ENCODE data around the gene PDE4DIP.
"Not testable (repeated sequence)": the region's sequence is repeated elsewhere in the genome, so short reads cannot be mapped to it uniquely, and the experiment has no call there.

PDE4DIP gene

DNA sequence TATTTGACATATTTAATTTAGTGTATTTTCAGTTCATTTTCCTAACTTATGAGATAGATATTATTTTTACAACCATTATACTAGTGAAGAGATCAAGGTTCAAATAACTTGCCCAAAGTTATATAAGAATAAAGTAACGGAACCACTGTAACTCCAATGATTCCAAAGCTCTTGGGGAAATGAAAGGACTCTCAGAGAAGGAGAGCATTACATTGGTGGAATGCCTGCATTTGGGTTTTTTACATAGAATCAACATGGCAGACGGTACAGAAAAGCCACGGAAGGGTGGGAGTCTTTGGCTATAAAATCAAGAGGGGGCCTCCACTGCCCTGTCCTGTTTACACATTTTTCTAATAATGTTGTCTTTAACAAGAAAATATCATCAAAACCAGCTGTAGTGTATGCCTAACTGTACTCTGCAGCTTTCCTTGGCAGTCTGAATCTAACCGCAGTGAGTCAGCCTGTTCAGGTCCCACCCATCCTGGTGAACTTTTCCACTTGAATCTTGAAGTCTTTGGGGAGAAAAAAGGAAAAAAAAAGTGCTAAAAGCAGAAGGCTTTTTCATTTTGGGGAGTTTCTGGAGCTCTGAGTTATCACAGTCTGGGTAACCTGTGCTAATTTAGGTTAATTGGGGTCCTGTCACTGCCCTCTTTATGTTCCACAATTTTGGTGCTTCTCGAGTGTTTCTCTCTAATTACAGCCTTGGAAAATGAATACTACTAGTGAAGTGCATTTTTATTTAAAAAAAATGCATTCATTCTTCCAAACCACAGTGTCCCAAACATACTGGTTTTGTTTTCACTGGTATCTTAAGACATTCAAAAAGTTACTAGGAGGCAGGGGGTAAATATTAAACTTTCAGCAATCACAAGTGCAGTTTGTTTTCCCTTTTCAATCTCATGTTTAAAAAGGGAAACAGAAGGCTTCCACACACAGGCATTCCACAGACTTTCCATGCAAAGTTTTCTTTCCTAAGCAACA, 30.5 kb downstream of the PDE4DIP start:
- DNase-seq = not testable (repeated sequence)

DNA sequence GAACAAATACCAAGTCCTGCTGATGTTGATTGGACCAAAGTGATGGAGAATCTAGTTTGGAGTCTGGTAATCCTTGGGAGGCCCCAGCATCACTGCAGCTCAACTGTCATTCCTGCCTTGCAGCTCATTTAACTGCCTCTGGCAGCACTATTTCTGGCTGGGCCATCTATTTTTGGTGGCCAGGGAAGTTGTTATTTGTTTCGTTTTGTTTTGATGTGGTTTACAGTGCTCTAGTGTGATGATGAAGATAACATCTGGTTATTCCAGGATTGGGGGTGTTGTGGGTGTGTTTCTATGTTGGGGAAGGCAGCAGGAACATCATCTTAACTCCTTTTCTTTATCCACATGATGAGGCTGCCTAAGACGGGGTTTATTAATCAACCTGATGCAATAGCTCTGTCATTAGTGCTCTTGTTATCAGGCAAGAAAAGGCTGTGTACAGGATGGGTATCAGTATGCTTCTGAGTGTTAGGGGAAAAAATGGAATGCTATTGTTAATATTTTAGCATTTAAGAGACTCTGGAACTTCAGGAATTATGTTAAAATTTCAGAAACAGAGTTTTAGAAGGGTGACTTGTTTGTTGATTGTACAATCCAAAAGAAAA, 35.7 kb downstream of the PDE4DIP start:
- DNase-seq = not testable (repeated sequence)

DNA sequence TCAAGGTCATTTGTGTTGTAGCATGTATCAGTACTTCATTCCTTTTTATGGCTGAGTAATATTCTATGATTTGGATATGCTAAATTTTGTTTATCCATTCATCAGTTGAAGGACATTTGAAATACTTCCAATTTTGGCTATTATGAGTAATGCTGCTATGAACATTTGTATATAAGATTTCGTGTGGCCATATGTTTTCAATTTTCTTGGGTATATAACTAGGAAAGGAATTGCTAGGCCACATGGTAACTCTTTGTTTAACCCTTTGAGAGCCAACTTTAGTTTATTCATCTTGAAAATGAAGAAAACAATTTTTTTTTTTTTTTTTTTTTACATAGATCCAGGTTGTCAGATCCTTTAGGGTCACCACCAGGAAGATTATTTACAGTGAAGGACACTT, 37.0 kb downstream of the PDE4DIP start:
- not testable (repeated sequence) for DNase-seq

DNA sequence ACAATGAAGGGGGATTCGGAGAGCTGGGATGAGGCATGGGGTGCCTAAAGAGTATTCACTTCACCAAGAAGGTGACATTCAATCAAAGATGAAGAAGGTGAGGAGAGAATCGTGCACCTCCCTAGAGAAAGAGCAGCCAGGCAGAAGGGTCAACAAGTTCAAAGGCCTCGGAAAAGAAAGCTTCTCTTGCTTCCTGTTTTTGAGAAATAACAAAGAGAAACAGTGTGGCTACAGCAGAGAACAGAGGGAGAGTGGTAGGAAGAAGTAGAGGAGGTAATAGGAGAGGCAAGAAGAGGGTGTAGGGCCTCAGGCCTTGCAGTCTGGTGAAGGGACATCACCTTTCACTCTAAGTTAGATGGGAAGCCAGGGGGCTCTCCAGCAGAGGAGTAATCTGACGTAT, 41.0 kb downstream of the PDE4DIP start:
- DNase-seq = not testable (repeated sequence)

DNA sequence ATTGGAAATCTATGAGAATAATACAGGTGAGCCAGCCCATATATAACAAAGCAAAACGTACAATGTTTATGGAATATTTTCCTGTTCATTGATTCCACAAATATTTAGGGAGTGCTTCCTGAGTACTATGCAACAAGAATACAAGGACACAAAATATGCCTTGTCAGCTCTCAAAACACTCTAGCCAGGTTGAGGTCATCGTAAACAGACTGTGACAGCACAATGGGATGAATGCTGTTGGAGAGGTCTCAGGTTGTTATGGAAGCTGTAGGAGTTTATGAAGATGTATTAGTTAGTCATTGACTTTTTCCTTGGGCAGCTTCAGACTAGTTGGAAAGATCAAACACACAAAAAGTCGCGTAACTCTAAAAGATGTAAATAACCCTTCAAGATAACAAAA, 42.1 kb downstream of the PDE4DIP start:
- DNase-seq = not testable (repeated sequence)

DNA sequence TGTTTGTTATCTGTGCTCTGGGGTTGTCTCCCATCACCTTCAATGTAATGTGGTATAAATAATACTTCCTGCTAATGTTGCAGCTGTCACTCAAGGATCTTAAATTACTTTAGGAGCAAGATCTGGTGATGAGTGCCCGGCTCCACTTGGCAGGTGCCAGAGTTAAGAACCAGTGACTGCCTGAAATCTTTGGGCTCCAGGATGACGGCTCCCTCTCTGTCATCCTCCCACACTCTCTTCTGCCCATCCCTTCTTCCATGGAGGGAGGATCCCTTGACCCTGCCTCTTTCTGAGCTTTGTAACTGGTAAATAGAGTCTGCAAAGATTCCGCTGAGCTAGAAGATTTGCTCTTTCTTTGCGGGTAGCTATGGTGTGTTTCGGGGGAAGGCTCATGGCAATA, 44.4 kb downstream of the PDE4DIP start:
- not testable (repeated sequence) for DNase-seq

DNA sequence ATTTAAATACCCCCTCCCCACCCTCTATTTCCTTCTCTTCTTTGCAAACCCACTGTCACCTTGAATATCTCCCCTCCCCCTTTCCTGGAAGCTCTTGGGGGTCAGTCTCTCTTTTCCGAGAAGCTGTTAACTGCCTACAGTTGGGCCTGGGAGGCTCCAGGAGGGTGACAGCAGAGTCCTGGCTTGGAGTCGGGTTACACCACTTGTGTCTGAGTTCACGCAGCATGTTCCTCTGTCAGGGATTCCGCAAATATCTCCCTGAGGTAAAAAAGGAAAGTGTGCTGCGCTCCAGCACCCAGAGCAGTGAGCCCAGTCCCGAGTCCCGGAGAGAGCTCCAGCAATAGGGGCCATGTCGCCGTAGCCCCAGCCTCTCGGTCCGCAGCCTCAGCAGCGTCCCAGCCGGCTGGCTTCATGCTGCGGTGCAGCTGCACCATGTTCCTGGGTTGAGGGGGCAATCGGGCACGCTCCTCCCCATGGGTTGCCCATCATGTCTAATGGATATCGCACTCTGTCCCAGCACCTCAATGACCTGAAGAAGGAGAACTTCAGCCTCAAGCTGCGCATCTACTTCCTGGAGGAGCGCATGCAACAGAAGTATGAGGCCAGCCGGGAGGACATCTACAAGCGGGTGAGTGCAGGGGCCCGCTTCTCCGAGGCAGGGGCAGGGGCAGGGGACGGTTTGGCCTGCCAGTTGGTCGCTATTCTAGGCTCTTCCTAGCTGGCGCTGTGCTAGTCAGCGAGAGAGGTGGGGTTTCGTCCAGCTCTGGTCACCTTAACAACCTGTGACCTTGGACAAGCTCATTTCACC, 45.2 kb downstream of the PDE4DIP start:
- DNase-seq = not testable (repeated sequence)

DNA sequence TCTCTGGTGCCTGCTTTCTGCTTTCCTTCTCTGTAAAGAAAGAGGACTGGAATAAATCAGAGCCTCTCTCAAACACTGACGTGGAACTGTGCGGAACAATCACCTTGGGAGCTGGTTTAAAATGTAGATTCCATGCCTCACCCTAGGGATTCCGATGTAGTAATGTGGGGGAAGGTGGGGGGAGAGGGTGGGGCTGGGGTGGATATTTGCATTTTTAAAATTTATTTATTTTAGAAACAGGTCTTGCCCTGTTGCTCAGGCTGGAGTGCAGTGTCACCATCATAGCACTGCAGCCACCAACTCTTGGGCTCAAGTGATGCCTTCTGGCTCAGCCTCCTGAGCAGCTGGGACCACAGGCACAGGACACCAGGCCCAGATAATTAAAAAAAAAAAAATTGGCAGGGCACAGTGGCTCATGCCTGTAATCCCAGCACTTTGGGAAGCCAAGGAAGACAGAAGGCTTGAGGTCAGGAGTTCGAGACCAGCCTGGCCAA, 45.9 kb downstream of the PDE4DIP start:
- not testable (repeated sequence) for DNase-seq

DNA sequence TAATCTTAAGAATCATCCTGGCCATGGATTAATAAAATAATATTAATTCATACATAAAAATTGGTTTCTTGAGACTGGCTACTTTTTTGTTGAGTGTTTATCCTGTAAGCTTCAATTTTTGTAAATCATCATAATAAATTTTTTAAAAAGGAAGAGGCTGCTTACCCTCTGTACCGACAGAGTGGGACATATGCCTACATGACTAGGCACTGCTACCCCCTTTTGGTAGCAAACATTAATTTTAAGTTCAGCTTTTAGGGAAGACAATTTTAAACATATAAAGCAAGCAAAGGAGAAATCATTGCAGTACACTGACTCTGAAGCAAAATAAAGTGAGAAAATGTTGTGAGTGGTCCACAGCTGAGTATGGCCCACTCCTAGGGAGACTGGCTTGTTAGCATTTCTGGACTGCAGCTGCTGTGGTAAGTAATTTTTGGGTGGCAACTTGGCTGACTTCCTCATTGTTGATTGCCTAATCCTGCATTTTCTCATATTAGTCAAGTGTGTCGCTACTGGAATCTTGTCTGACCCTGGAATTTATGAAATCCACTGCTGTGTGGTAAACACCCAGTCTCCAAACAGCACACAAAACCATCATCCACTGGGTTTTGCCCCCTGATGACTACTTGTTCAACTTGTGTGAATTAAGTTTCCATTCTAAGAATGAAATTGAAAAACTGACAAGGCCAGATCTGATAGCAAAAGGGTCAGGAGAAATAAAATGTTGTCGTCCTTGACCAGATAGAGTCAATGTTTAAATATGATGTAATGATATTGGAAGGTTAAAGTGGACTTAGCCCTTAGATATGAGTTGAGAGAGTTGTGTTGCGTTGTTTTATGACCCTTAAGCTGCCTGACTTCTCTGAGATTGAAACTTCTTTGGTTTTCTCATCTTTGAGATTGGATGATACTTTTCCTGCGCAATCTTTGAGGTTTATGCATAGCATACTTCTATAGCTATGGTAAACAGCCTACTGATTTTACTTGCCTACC, 50.4 kb downstream of the PDE4DIP start:
- not testable (repeated sequence) for DNase-seq

DNA sequence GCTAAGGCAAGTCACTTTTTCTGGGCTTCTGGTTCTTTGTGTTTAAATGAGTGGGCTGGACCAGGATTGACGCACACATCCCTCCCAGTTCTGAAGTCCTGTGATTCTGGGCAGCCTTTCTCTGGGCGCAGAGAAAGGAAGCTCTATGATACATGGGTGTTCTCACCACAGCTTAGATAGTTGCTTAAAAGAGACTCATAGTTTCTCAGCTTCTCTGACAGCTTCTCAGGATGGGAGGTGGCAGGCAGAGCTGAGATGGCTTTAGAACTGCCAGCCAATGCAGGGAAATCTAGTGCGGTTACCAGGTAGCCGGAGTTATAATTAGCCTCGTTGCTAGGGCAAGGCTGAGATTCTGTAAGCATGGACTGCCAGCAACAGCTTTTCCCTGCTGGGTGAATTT, 55.8 kb downstream of the PDE4DIP start:
- not testable (repeated sequence) for DNase-seq

DNA sequence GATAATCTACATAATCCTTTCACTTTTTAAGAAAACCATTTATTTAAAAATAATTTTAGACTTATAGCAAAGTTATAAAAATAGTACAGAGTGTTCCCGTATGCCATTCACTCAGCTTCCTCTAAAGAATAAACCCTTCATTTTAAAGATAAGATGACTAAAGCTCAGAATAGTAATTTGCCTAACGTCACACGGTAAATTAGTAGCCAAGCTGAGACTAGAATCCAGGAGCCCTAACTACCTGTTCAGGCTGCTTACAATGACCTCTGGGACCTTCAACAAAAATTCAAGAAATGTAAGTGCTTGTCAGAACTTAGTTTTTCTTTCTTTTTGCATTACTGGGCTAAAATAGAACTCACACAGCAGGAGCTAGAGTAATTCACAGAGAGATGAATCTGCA, 56.5 kb downstream of the PDE4DIP start:
- DNase-seq = not testable (repeated sequence)

DNA sequence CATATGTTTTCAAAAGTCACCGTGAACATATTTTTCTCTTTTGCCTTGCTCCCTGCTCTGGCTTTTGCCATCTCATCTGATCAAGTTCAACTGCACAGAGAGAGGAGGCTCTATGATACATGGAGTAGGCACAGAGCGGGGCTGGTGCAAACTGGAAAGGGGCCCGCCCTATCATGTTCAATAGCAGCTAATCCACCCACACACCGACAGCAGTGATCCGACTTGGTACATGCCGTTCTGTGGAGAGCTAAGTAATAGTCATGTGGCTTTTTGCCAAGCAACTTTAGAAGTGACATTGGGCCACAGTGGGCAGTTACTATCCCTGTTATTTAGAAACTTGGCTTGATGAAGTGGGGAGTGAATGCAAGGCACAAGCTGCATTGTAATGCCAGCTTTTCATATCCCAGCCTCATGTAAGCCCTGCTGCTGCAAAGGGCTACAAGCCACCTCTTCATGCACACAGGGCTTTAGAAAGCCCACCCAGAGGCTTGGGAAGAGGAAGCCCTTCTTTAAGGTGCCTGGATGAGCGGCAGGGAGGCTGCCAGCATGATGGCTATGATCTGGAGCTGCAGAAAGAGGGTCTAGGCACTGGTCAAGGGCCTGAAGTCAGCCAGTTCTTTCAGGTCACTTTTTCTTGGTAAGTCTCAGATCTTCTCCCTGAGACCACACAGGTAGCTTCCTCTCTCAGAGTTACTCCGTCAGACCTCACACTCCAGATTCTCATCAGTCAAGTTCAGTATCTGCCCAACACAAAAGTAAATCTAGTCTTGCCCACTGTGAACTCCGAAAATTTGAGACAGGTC, 57.1 kb downstream of the PDE4DIP start:
- not testable (repeated sequence) for DNase-seq

DNA sequence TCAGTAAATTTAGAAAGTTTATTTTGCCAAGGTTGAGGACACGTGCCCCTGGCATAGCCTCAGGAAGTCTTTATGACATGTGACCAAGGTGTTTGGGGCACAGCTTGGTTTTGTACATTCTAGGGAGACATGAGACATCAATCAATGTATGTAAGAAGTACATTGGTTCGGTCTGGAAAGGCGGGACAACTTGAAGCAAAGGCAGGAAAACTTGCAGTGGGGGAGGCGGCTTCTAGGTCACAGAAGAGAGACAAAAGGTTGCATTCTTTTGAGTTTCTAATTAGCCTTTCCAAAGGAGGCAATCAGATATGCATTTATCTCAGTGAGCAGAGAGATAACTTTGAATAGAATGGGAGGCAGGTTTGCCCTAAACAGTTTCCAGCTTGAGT, 57.7 kb downstream of the PDE4DIP start:
- DNase-seq = not testable (repeated sequence)

DNA sequence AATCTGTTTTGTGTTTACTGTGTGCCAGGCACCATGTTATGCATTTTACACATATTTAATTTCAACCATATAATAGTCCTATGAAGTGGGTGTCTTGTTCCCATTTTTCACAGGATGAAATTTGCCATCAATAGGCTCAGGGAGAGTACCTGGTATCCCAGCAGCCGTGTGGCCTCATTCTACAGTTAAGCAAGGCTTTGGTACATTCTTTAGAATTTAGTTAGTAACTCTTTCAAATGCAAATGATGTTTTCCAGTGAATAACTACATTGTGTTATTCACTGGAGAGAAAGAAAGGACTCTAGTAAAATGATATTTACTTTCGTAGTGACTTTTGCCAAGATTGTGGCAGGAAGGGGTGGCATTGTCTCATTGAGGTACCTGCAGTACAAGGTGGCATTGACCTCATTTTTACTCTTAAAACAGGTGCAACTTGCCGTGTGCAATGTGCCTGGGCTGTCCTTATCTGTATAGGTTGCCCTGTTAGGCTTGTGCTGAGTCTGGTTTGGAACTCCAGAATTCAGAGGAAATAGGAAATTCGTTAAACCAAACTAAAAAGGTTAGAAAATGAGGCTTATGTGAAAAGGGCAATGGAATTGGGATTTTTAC, 65.1 kb downstream of the PDE4DIP start:
- not testable (repeated sequence) for DNase-seq

DNA sequence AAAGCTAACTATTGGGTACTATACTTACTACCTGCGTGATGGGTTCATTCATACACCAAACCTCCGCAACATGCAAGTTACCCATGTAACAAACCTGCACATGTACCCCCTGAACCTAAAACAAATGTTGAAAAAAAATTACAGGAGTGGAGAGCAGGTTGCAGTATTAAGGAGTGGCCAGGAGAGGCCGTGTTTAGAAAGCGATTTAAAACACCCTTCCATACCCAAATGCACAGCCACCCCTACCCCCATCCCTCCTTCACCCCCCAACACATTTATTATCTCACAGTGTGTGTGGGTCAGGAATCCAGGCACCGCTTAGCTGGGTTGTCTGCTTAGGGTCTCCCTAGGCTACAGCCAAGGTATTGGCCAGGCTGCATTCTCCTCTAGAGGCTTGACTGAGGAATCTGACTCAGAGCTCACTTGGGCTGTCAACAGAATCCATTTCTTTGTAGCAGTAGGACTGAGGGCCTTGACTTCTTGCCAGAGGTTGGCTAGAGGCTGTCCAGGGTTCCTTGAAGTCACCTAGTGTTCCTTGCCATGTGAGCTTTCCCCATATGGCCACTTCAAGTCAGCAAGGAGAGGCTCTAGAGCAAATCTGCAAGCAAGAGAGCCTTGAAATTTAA, 67.2 kb downstream of the PDE4DIP start:
- DNase-seq = not testable (repeated sequence)

DNA sequence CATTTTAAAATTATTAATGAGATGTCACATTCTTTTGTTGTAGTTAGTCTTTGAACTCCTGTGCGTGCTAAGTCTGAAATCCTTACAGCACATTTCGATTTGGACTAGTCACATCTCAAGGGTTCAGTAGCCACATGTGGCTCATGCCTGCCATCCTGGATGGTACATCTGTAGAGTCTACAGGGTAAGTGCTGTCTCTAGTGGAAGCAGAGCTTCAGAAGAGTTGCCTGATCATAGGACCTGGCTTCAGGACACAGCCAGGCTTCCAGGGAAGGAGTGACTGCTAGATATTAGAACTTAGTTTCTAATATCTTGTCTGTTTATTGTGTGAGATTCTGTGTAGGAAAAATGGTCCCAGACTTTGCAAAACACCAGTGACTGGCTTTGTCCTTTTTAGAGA, 72.0 kb downstream of the PDE4DIP start:
- not testable (repeated sequence) for DNase-seq

DNA sequence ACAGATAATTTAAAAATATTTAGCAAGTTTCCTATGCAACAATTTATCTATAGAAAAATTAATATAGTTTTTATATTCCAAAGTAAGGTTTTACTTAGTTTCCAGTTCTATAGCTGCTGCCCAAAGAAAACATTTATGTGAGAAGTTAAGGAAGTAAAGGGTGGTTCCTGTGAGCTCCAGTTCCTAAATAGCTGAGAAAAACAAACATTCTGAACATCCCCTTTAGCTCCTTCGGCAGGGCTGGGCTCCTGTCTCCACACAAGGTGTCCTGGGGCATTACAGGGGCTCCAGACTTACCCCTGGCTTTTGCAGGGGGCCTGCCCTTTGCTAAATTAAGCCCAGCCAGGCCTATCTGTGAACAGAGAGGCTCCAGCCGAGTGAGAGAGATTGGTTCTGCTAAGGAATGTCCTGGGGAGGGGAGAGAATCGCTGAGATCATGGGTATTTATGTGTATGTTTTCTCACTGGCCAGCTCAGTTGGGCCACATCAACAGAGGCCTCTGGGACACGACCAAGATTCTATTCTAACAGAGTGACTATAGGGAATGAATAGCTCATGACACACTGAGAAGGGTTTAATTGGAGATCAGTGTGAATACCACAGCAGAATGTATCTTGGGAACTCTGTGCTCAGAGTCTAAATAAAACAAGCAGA, 72.6 kb downstream of the PDE4DIP start:
- not testable (repeated sequence) for DNase-seq

DNA sequence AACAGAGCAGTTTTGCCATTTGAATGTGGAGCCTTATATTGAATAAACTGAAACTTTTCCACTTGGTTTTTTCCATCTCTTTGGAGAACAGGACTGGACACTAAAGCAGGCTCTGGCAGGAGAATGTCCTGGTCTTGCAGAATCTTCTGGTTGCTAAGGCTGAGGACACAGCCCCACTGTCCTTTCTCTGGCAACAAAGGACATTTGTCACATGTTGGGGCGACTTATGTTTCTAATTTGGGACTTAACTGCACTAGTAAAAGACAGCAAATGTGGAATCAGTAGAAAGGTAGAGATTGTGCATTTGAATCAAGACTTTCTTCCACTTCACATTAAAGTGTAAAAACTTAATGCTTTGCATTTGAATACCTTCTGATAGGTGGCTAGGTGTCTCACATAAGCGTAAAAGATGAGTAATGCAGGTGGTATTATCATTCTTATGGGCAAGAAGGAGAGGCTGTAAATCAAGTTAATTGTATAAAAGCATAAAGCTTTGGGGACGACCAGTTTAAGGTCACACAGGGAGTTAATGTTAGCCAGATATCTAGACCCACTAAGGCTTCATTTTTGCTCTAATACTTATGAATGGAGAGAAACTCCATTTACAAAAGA, 74.7 kb downstream of the PDE4DIP start:
- not testable (repeated sequence) for DNase-seq

DNA sequence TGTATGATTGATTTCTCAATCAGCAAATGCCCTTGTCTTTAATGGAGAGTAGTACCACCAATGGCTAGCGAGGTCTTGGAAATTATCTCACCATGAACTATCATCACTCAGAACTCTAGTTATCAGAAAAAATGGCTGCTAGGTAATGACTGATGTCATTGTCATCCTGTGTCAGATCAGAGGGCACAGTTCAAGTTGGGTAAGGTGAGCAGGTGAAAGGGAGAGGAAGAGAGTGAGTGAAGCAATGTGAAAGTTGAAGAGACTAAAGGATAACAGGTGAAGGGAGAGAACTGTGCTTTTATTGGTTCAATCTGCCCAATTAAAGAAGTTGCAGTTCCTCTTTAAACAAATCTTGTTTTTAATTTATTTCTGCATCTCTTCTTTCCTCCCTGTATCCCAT, 76.8 kb downstream of the PDE4DIP start:
- not testable (repeated sequence) for DNase-seq
